Gastroesophageal sphincter (tissue), 3 donors: ENCODE data around the gene NFYC.

Experiments used
- CTCF ChIP-seq, 4 experiments: fragments of 200-600 bp in 2 of 4; fragments of 450-650 bp in 2 of 4; sonication (generic) in 1 of 4; IDR thresholded peaks; one replicate each; pipeline ENCODE4 v1.5.1; 2017 to 2019; ENCODE audit warnings: antibody characterized with exemption in 4 of 4, mild to moderate bottlenecking in 2 of 4, moderate library complexity in 2 of 4
- EP300 ChIP-seq: sonication (generic); formaldehyde crosslinking; IDR thresholded peaks from one replicate; pipeline ENCODE4 v1.6.1; 2017; ENCODE audit warnings: antibody characterized with exemption, mild to moderate bottlenecking
- POLR2A ChIP-seq, 2 donors: fragments of 450-650 bp; IDR thresholded peaks; one replicate each; pipeline ENCODE4 v1.6.1; 2017; ENCODE audit warnings: antibody characterized with exemption in 2 of 2, mild to moderate bottlenecking in 2 of 2, moderate library complexity in 1 of 2
- POLR2AphosphoS5 ChIP-seq: sonication (generic); formaldehyde crosslinking; IDR thresholded peaks from one replicate; pipeline ENCODE4 v1.6.1; 2017; ENCODE audit warnings: antibody characterized with exemption

- TF ChIP-seq CTCF (IDR thresholded peaks at IDR 0.05) = no peak
- TF ChIP-seq POLR2AphosphoS5 = no peak
- TF ChIP-seq POLR2A (IDR thresholded peaks at IDR 0.05) = no peak
- TF ChIP-seq EP300 = no peak
These were observed 69.5 kb downstream of the NFYC start for GRCh38 chr1:40760984-40761383.
